Endothelial cell of umbilical vein (primary cell): Measurements from ENCODE around the gene DRD4. TPM values are rescaled to one million over a fixed set of nuclear protein-coding genes. Genes with fewer than 3 reads are reported as not detected.

ENCODE experiments used
- BruUV-seq: library from RNA; stranded (reverse); fragments of 400-500 nt; replicated peaks from 2 replicates; lab custom pipeline; 2021; lab: Mats Ljungman, UMichigan
- CTCF ChIA-PET: fragments of 300-600, 350-600 bp; sonication (Branson Sonifier 250); formaldehyde crosslinking; loops from one replicate; lab custom pipeline; 2021; ENCODE audit warnings: antibody characterized with exemption, inconsistent platforms; lab: Charles Lee
- POLR2A ChIA-PET: fragments of 300-600, 350-600 bp; sonication (Branson Sonifier 250); formaldehyde crosslinking; loops from one replicate; lab custom pipeline; 2021; ENCODE audit warnings: antibody characterized with exemption, inconsistent platforms; lab: Charles Lee
- DNase-seq: peaks from one replicate; pipeline ENCODE4 v3.0.0-alpha.2; 2011; ENCODE audit warnings: low read depth, low spot score
- FAIRE-seq: peaks from 2 replicates; lab custom pipeline; 2011; peaks lifted over from hg19 to GRCh38; lab: Jason Lieb, UNC
- H2AFZ ChIP-seq: 2 replicates; pipeline ENCODE4 v1.6.0; 2012; ENCODE audit warnings: low read depth, low read length, control low read depth, inconsistent platforms
- H3K27ac ChIP-seq: 2 replicates; pipeline ENCODE4 v1.5.1; 2011; ENCODE audit warnings: low read depth, mild to moderate bottlenecking, control low read depth, low read length, moderate library complexity; ENCODE audit not compliant: insufficient read depth
- H3K27me3 ChIP-seq, 2 experiments: 2 replicates each; pipeline versions ENCODE4 v1.6.0 to v1.6.1; 2011; ENCODE audit warnings: low read length in 2 of 2, mixed read lengths in 1 of 2; ENCODE audit not compliant: control insufficient read depth in 2 of 2, insufficient read depth in 2 of 2
- H3K36me3 ChIP-seq, 2 experiments: 2 replicates in 1 of 2; 3 replicates in 1 of 2; pipeline ENCODE4 v1.5.1; 2011; ENCODE audit warnings: low read length in 2 of 2, mild to moderate bottlenecking in 1 of 2, moderate library complexity in 1 of 2; ENCODE audit not compliant: control insufficient read depth in 2 of 2, insufficient read depth in 2 of 2; ENCODE audit errors: extremely low read depth in 1 of 2
- H3K4me1 ChIP-seq: 3 replicates; pipeline ENCODE4 v1.5.1; 2011; ENCODE audit warnings: mild to moderate bottlenecking, low read length; ENCODE audit not compliant: control insufficient read depth, insufficient read depth; ENCODE audit errors: extremely low read depth
- H3K4me2 ChIP-seq: 2 replicates; pipeline ENCODE4 v1.6.1; 2011; ENCODE audit warnings: low read length, control low read depth, mixed read lengths; ENCODE audit not compliant: insufficient read depth
- H3K4me3 ChIP-seq, 3 experiments: fragments of 200-600 bp in 1 of 3; sonication (generic), shearing (Covaris generic) in 1 of 3; replicated peaks in 1 of 3; 2 replicates each; pipeline ENCODE4 v1.5.1; 2011 to 2016; ENCODE audit warnings: control low read depth in 3 of 3, low read length in 3 of 3, mild to moderate bottlenecking in 2 of 3, inconsistent platforms in 1 of 3, low read depth in 1 of 3, moderate library complexity in 1 of 3; ENCODE audit not compliant: insufficient read depth in 1 of 3
- H3K79me2 ChIP-seq: 2 replicates; pipeline ENCODE4 v1.6.0; 2012; ENCODE audit warnings: low read length, inconsistent platforms; ENCODE audit not compliant: control insufficient read depth, insufficient read depth
- H3K9ac ChIP-seq: replicated peaks from 2 replicates; pipeline ENCODE3; 2011; ENCODE audit warnings: low read length, control low read depth; ENCODE audit not compliant: insufficient read depth; ENCODE audit errors: extremely low read depth
- H3K9me1 ChIP-seq: replicated peaks from 3 replicates; pipeline ENCODE4 v1.6.0; 2011; ENCODE audit warnings: mild to moderate bottlenecking, low read length; ENCODE audit not compliant: control insufficient read depth, insufficient read depth; ENCODE audit errors: extremely low read depth
- H3K9me3 ChIP-seq: replicated peaks from 2 replicates; pipeline ENCODE4 v1.5.1; 2012; ENCODE audit warnings: low read length, inconsistent platforms; ENCODE audit not compliant: control insufficient read depth, insufficient read depth
- H4K20me1 ChIP-seq: replicated peaks from 2 replicates; pipeline ENCODE3; 2011; ENCODE audit warnings: mild to moderate bottlenecking, low read length; ENCODE audit not compliant: control insufficient read depth, insufficient read depth; ENCODE audit errors: extremely low read depth
- CTCF ChIP-seq, 2 donors: IDR thresholded peaks; 1 replicate in 1 of 2; 2 replicates in 1 of 2; pipeline ENCODE4 v1.5.1; 2011; ENCODE audit warnings: low read length in 2 of 2, mild to moderate bottlenecking in 2 of 2, moderate library complexity in 2 of 2, control low read depth in 1 of 2, inconsistent platforms in 1 of 2, low read depth in 1 of 2; ENCODE audit not compliant: insufficient read depth in 1 of 2; ENCODE audit errors: extremely low read depth in 1 of 2
- EZH2 ChIP-seq: IDR thresholded peaks from 2 replicates; pipeline ENCODE4 v1.6.1; 2012; ENCODE audit warnings: borderline replicate concordance, low read depth, mild to moderate bottlenecking, moderate library complexity, low read length, inconsistent platforms; ENCODE audit not compliant: severe bottlenecking
- FOS ChIP-seq: IDR thresholded peaks from 2 replicates; pipeline ENCODE4 v1.6.1; 2011; ENCODE audit warnings: mild to moderate bottlenecking, low read length, moderate library complexity, borderline replicate concordance; ENCODE audit not compliant: insufficient read depth
- GATA2 ChIP-seq: IDR thresholded peaks from 2 replicates; pipeline ENCODE4 v1.7.0; 2011; ENCODE audit warnings: low read depth, mild to moderate bottlenecking, moderate library complexity, mixed read lengths, low read length; ENCODE audit not compliant: insufficient read length, insufficient read depth
- JUN ChIP-seq: IDR thresholded peaks from 2 replicates; pipeline ENCODE4 v1.6.1; 2011; ENCODE audit warnings: borderline replicate concordance, low read depth; ENCODE audit not compliant: insufficient read length, insufficient read depth
- MAX ChIP-seq: IDR thresholded peaks from 2 replicates; pipeline ENCODE4 v1.6.1; 2011; ENCODE audit not compliant: insufficient read depth, insufficient read length
- MYC ChIP-seq: IDR thresholded peaks from one replicate; pipeline ENCODE4 v1.6.1; 2011; ENCODE audit warnings: mild to moderate bottlenecking, low read depth, low read length
- POLR2A ChIP-seq: IDR thresholded peaks from 2 replicates; pipeline ENCODE4 v1.6.1; 2012; ENCODE audit warnings: low read depth, mild to moderate bottlenecking, control low read depth, low read length
- POLR2AphosphoS5 ChIP-seq: IDR thresholded peaks from 2 replicates; pipeline ENCODE4 v1.6.1; 2012; ENCODE audit warnings: low read depth, mild to moderate bottlenecking, control low read depth, low read length, moderate library complexity; ENCODE audit not compliant: insufficient read depth
- dilution Hi-C: fragments of 300-500 bp; cut with MboI; formaldehyde crosslinking; loops from one replicate; pipeline ENCODE4 v1.15.0; 2019; ENCODE audit warnings: low sequenced_read_pairs; ENCODE audit not compliant: extremely low pct_ligation_motif_present
- intact Hi-C: fragments of 100-400 bp; cut with micrococcal nuclease; formaldehyde crosslinking; loops from one replicate; pipeline ENCODE4 v1.10.0; 2022
- polyA plus RNA-seq, 4 experiments: library from polyadenylated mRNA; depleted of rRNA in 3 of 4; stranded (reverse) in 3 of 4; unstranded in 1 of 4; fragments of >200 nt; gene quantifications; 2 replicates each; pipeline versions ENCODE4 v1.2.1 to v1.2.3, GENCODE V29; 2011 to 2012; ENCODE audit warnings: missing spikeins in 1 of 4
- total RNA-seq: library from RNA; stranded (reverse); gene quantifications from 2 replicates; pipeline ENCODE4 v1.2.3, GENCODE V29; 2021

The DRD4 gene
- total and polyA plus RNA-seq, 2 donors (not counting 3 experiments of a cell fraction or from before 2014, with no cell fraction given): 0.24 TPM; not detected in 1

GRCh38 chr11:635945-636510 is 1.0 kb upstream of the DRD4 start:
- peaks cover 4% of the 10 kb centered on the region for H3K4me1 ChIP-seq
- no peak overlapping the region for H2AFZ ChIP-seq
- H3K9me3 ChIP-seq: no peaks in the 10 kb centered on the region
- intact Hi-C loops: no loop called here
- FAIRE-seq (no peak), DNase-seq (no peak)
- no peak overlapping the region for H3K27ac ChIP-seq
- TF ChIP-seq EZH2 (no peak), POLR2A (no peak), CTCF (IDR thresholded peaks at IDR 0.05; ENCODE audit: extremely low read depth in 1 of 2, insufficient read depth in 1 of 2, low read depth in 1 of 2, low read length in 2 of 2) (no peak), FOS (no peak), MYC (no peak), POLR2AphosphoS5 (no peak), GATA2 (no peak), JUN (no peak), MAX (no peak)
- CTCF ChIA-PET: interaction anchor here (0.8 kb wide), 1 partner anchor 27 kb away, joined by 3 read pairs; no protein-coding TSS in a partner anchor
- dilution Hi-C loops: no loop called here
- no peak overlapping the region for H3K9ac ChIP-seq
- POLR2A ChIA-PET: no interaction called here
- no TSS peak for BruUV-seq
- peaks cover 27 to 45% of the 10 kb centered on the region in 2 experiments for H3K27me3 ChIP-seq
- H3K36me3 ChIP-seq: no peaks in the 10 kb centered on the region
- H4K20me1 ChIP-seq: no peaks in the 10 kb centered on the region
- no peak overlapping the region for H3K4me2 ChIP-seq
- H3K79me2 ChIP-seq: no peaks in the 10 kb centered on the region
- H3K9me1 ChIP-seq: no peaks in the 10 kb centered on the region
- H3K4me3 ChIP-seq: no peak overlapping the region
